Kidney epithelial cell (primary cell): Measurements from ENCODE around the gene KMT5C. TPM values are rescaled to one million over a fixed set of nuclear protein-coding genes. Genes with fewer than 3 reads are reported as not detected.

ENCODE experiments used
- total RNA-seq: library from RNA; depleted of rRNA; stranded (reverse); fragments of >200 nt; gene quantifications from 2 replicates; pipeline ENCODE4 v1.2.3, GENCODE V29; 2015

KMT5C gene
- total RNA-seq, 1 donor from 2014 or later: 11.9 TPM

Other genes starting within 250 kb of the KMT5C start
- 62.9 and 94.8 TPM in 2 replicates for gene PPP1R12C, start 222.2 kb upstream of the KMT5C start, total RNA-seq
- 5.8 and 7.1 TPM in 2 replicates for gene TNNT1, start 190.7 kb upstream of the KMT5C start, total RNA-seq
- 2.7 and 4.7 TPM in 2 replicates for gene TNNI3, start 182.1 kb upstream of the KMT5C start, total RNA-seq
- gene DNAAF3, start 173.3 kb upstream of the KMT5C start, total RNA-seq: 0.21 and 1.3 TPM in 2 replicates
- 0.17 TPM in 1 of 2 replicates, not detected in the other for gene SYT5, start 159.6 kb upstream of the KMT5C start, total RNA-seq
- gene PTPRH, start 130.4 kb upstream of the KMT5C start, total RNA-seq: 0.55 and 2.1 TPM in 2 replicates
- 2.3 and 7.5 TPM in 2 replicates for gene TMEM86B, start 111.1 kb upstream of the KMT5C start, total RNA-seq
- gene PPP6R1, start 80.9 kb upstream of the KMT5C start, total RNA-seq: 41.5 and 51.3 TPM in 2 replicates
- 64.3 and 77.8 TPM in 2 replicates for gene HSPBP1, start 59.8 kb upstream of the KMT5C start, total RNA-seq
- 4.7 and 6.0 TPM in 2 replicates for gene BRSK1, start 55.9 kb upstream of the KMT5C start, total RNA-seq
- not detected in 2 replicates for gene TMEM150B, start 14.5 kb upstream of the KMT5C start, total RNA-seq
- 0.14 and 0.29 TPM in 2 replicates for gene COX6B2, start 14.8 kb downstream of the KMT5C start, total RNA-seq
- gene GARIN5B, start 23.4 kb downstream of the KMT5C start, total RNA-seq: 0.07 TPM in 1 of 2 replicates, not detected in the other
- gene IL11, start 30.6 kb downstream of the KMT5C start, total RNA-seq: 32.1 and 38.7 TPM in 2 replicates
- not detected in 2 replicates for gene TMEM190, start 37.0 kb downstream of the KMT5C start, total RNA-seq
- gene TMEM238, start 44.4 kb downstream of the KMT5C start, total RNA-seq: 1.4 and 4.1 TPM in 2 replicates
- gene RPL28, start 46.1 kb downstream of the KMT5C start, total RNA-seq: 630 and 742 TPM in 2 replicates
- gene UBE2S, start 67.9 kb downstream of the KMT5C start, total RNA-seq: 53.4 and 53.6 TPM in 2 replicates
- gene SHISA7, start 103.4 kb downstream of the KMT5C start, total RNA-seq: not detected in 2 replicates
- 49.8 and 60.5 TPM in 2 replicates for gene ISOC2, start 121.8 kb downstream of the KMT5C start, total RNA-seq
- gene C19orf85, start 124.9 kb downstream of the KMT5C start, total RNA-seq: not detected in 2 replicates
- 7.3 and 15.8 TPM in 2 replicates for gene ZNF628, start 136.7 kb downstream of the KMT5C start, total RNA-seq
- 17.1 and 18.2 TPM in 2 replicates for gene NAT14, start 145.3 kb downstream of the KMT5C start, total RNA-seq
- 0.21 and 0.33 TPM in 2 replicates for gene SSC5D, start 148.6 kb downstream of the KMT5C start, total RNA-seq
- gene SBK2, start 197.3 kb downstream of the KMT5C start, total RNA-seq: 0.14 and 0.17 TPM in 2 replicates
- gene SBK3, start 205.7 kb downstream of the KMT5C start, total RNA-seq: 0.33 TPM in 1 of 2 replicates, not detected in the other
- gene ZNF579, start 241.0 kb downstream of the KMT5C start, total RNA-seq: 14.4 and 22.0 TPM in 2 replicates